Adrenal gland (tissue), 12 donors: ENCODE results near the gene PI4K2A. TPM values are rescaled to one million over a fixed set of nuclear protein-coding genes. Genes with fewer than 3 reads are reported as not detected.

Source experiments
- polyA plus RNA-seq, 3 donors: library from polyadenylated mRNA; stranded (reverse); fragments of 200-250 nt in 2 of 3; fragments of 350-450 nt in 1 of 3; fragmentation: Illumina TruSeq in 1 of 3; extraction: RNeasy Lipid Tissue Mini Kit (QIAGEN cat#74804) in 1 of 3; gene quantifications; one replicate each; pipeline ENCODE4 v1.2.3, GENCODE V29; 2013 to 2014
- total RNA-seq, 9 donors: library from RNA; depleted of rRNA in 4 of 9; stranded (reverse); fragments of >200 nt in 4 of 9; fragments of 120-200 nt in 1 of 9; fragmentation: NEBNext Ultra II Directional in 1 of 9; extraction: Animal tissue kit (Norgen Biotek cat#: 25700) in 1 of 9; gene quantifications; one replicate each; pipeline versions ENCODE4 v1.1.0 to v1.2.4, GENCODE V29; 2013 to 2023
- donor health status: healthy with polysubstance abuse.
- donor health status: Bipolar disorder and iron deficiency.
- donor health status: DM: yes; HTN: yes; CAD: no.
- donor health status: DM: no; HTN: no; CAD: no.
- donor health status: DM: no; HTN: no; CAD: no.
- donor health status: DM: yes; HTN: yes; CAD: no.

Gene PI4K2A
- total and polyA plus RNA-seq, 12 donors, result 17.8 to 70.8 (median 40.9) TPM

Other genes starting within 250 kb of the PI4K2A start
- 10 to 100 TPM; 13.3 to 56.9 (median 27.5) TPM for gene RRP12, start 239.3 kb upstream of the PI4K2A start, total RNA-seq
- 10 to 100 TPM; 27.2 to 42.9 (median 35.6) TPM for gene RRP12, start 239.3 kb upstream of the PI4K2A start, polyA plus RNA-seq
- gene PGAM1, start 214.5 kb upstream of the PI4K2A start, total RNA-seq, result 100 to 1,000 TPM; 307 to 578 (median 404) TPM
- gene PGAM1, start 214.5 kb upstream of the PI4K2A start, polyA plus RNA-seq, result 100 to 1,000 TPM in 1 of 3 donors, 10 to 100 TPM in 2; 55.4 to 627 (median 84.4) TPM
- gene EXOSC1, start 194.7 kb upstream of the PI4K2A start, total RNA-seq, result 10 to 100 TPM; 22.3 to 95.8 (median 32.7) TPM
- 10 to 100 TPM; 38.3 to 46.7 (median 38.5) TPM for gene EXOSC1, start 194.7 kb upstream of the PI4K2A start, polyA plus RNA-seq
- 10 to 100 TPM; 18.8 to 58.7 (median 24.7) TPM for gene ZDHHC16, start 194.5 kb upstream of the PI4K2A start, total RNA-seq
- 10 to 100 TPM; 30.9 to 41.1 (median 38.4) TPM for gene ZDHHC16, start 194.5 kb upstream of the PI4K2A start, polyA plus RNA-seq
- gene MMS19, start 142.2 kb upstream of the PI4K2A start, total RNA-seq, result 100 to 1,000 TPM in 1 of 9 donors, 10 to 100 TPM in 8; 38.7 to 139 (median 61.0) TPM
- 10 to 100 TPM; 46.8 to 79.8 (median 68.4) TPM for gene MMS19, start 142.2 kb upstream of the PI4K2A start, polyA plus RNA-seq
- gene UBTD1, start 141.7 kb upstream of the PI4K2A start, total RNA-seq, result 10 to 100 TPM in 8 of 9 donors, 1 to 10 TPM in 1; 7.9 to 24.2 (median 13.3) TPM
- 10 to 100 TPM in 2 of 3 donors, 1 to 10 TPM in 1; 1.4 to 20.6 (median 17.4) TPM for gene UBTD1, start 141.7 kb upstream of the PI4K2A start, polyA plus RNA-seq
- gene ANKRD2, start 67.9 kb upstream of the PI4K2A start, total RNA-seq, result 1 to 10 TPM in 5 of 9 donors, under 1 TPM in 2, not detected in 2; 0.67 to 2.9 (median 2.3) TPM
- gene ANKRD2, start 67.9 kb upstream of the PI4K2A start, polyA plus RNA-seq, result under 1 TPM; 0.24 to 0.81 (median 0.72) TPM
- 10 to 100 TPM in 6 of 9 donors, 1 to 10 TPM in 3; 2.1 to 30.8 (median 13.3) TPM for gene HOGA1, start 56.3 kb upstream of the PI4K2A start, total RNA-seq
- 10 to 100 TPM in 2 of 3 donors, 1 to 10 TPM in 1; 3.2 to 13.6 (median 12.1) TPM for gene HOGA1, start 56.3 kb upstream of the PI4K2A start, polyA plus RNA-seq
- 1 to 10 TPM in 3 of 9 donors, under 1 TPM in 3, not detected in 3; 0.47 to 2.3 (median 1.0) TPM for gene C10orf62, start 51.0 kb upstream of the PI4K2A start, total RNA-seq
- gene C10orf62, start 51.0 kb upstream of the PI4K2A start, polyA plus RNA-seq, result 1 to 10 TPM in 1 of 3 donors, under 1 TPM in 2; 0.26 to 1.3 (median 0.44) TPM
- 10 to 100 TPM in 2 of 9 donors, 1 to 10 TPM in 7; 1.6 to 12.2 (median 7.9) TPM for gene MORN4, start 7.2 kb upstream of the PI4K2A start, total RNA-seq
- gene MORN4, start 7.2 kb upstream of the PI4K2A start, polyA plus RNA-seq, result 10 to 100 TPM in 2 of 3 donors, 1 to 10 TPM in 1; 5.1 to 15.0 (median 11.7) TPM
- gene AVPI1, start 46.6 kb downstream of the PI4K2A start, total RNA-seq, result 100 to 1,000 TPM in 1 of 9 donors, 10 to 100 TPM in 8; 13.1 to 158 (median 27.1) TPM
- gene AVPI1, start 46.6 kb downstream of the PI4K2A start, polyA plus RNA-seq, result 10 to 100 TPM; 15.4 to 19.7 (median 15.7) TPM
- 10 to 100 TPM in 4 of 9 donors, 1 to 10 TPM in 5; 4.2 to 23.5 (median 9.3) TPM for gene MARVELD1, start 73.1 kb downstream of the PI4K2A start, total RNA-seq
- 10 to 100 TPM in 2 of 3 donors, 1 to 10 TPM in 1; 6.3 to 11.7 (median 10.7) TPM for gene MARVELD1, start 73.1 kb downstream of the PI4K2A start, polyA plus RNA-seq
- 10 to 100 TPM; 26.7 to 45.3 (median 34.7) TPM for gene ZFYVE27, start 96.5 kb downstream of the PI4K2A start, total RNA-seq
- gene ZFYVE27, start 96.5 kb downstream of the PI4K2A start, polyA plus RNA-seq, result 10 to 100 TPM; 23.6 to 39.3 (median 31.7) TPM
- gene SFRP5, start 131.3 kb downstream of the PI4K2A start, total RNA-seq, result 10 to 100 TPM in 2 of 9 donors, 1 to 10 TPM in 3, under 1 TPM in 4; 0.22 to 12.9 (median 1.4) TPM
- gene SFRP5, start 131.3 kb downstream of the PI4K2A start, polyA plus RNA-seq, result 10 to 100 TPM in 1 of 3 donors, 1 to 10 TPM in 2; 8.0 to 43.4 (median 8.7) TPM
- 1 to 10 TPM in 3 of 9 donors, under 1 TPM in 6; 0.06 to 2.2 (median 0.61) TPM for gene GOLGA7B, start 209.2 kb downstream of the PI4K2A start, total RNA-seq
- gene GOLGA7B, start 209.2 kb downstream of the PI4K2A start, polyA plus RNA-seq, result 10 to 100 TPM in 1 of 3 donors, 1 to 10 TPM in 2; 1.8 to 20.3 (median 3.5) TPM